Testis (tissue), 3 donors: ENCODE data around the gene PGBD1. TPM values are rescaled to one million over a fixed set of nuclear protein-coding genes. Genes with fewer than 3 reads are reported as not detected.

Experiments used
- DNase-seq: peaks from one replicate; pipeline ENCODE4 v3.0.0-alpha.2; 2019
- H3K27ac ChIP-seq, 2 donors: fragments of 200-600 bp; sonication (generic); one replicate each; pipeline ENCODE4 v1.5.1; 2019
- H3K27me3 ChIP-seq: fragments of 200-600 bp; sonication (generic); one replicate; pipeline ENCODE4 v1.5.1; 2019
- H3K36me3 ChIP-seq: fragments of 200-600 bp; sonication (generic); one replicate; pipeline ENCODE4 v1.5.1; 2017; ENCODE audit warnings: low read depth; ENCODE audit errors: missing control alignments
- H3K4me1 ChIP-seq: fragments of 200-600 bp; sonication (generic); one replicate; pipeline ENCODE4 v1.5.1; 2019
- H3K4me3 ChIP-seq, 2 donors: fragments of 200-600 bp; sonication (generic); one replicate each; pipeline ENCODE4 v1.5.1; 2017 to 2019
- H3K9me3 ChIP-seq: fragments of 200-600 bp; sonication (generic); one replicate; pipeline ENCODE4 v1.5.1; 2017
- POLR2A ChIP-seq: fragments of 450-650 bp; IDR thresholded peaks from one replicate; pipeline ENCODE4 v1.6.1; 2017; ENCODE audit warnings: antibody characterized with exemption, mild to moderate bottlenecking, moderate library complexity
- WGBS, 2 donors: methylation state at CpG; one replicate each; pipeline ENCODE4 v1.1.5; 2018; 5-methylcytosine and 5-hydroxymethylcytosine counted together
- intact Hi-C: fragments of 100-400 bp; cut with DNase I; formaldehyde crosslinking; loops from one replicate; pipeline ENCODE4 v1.15.1; 2023; ENCODE audit warnings: low total_unique reads
- polyA plus RNA-seq: library from polyadenylated mRNA; stranded (reverse); fragments of 350-450 nt; fragmentation: Illumina TruSeq; extraction: RNeasy Lipid Tissue Mini Kit (QIAGEN cat#74804); gene quantifications from one replicate; pipeline ENCODE4 v1.2.3, GENCODE V29; 2014; ENCODE audit warnings: low read depth, low replicate concordance; ENCODE audit not compliant: insufficient read depth
- small RNA-seq, 2 donors: library from RNA; depleted of rRNA; stranded (forward); fragments of <200 nt; gene quantifications; one replicate each; pipeline ENCODE3, GENCODE V24; 2016
- total RNA-seq, 2 donors: library from RNA; depleted of rRNA; stranded (reverse); fragments of >200 nt; gene quantifications; one replicate each; pipeline ENCODE4 v1.2.3, GENCODE V29; 2016
- TF ChIP-seq, protein P1 (sequence below), 3 experiments: fragments of 450-650 bp in 2 of 3; fragments of 200-600 bp in 1 of 3; sonication (generic) in 1 of 3; IDR thresholded peaks; one replicate each; pipeline ENCODE4 v1.5.1; 2016 to 2019; ENCODE audit warnings: antibody characterized with exemption in 3 of 3, mild to moderate bottlenecking in 2 of 3, moderate library complexity in 1 of 3

Gene PGBD1
- total and polyA plus RNA-seq, 3 donors from 2014 or later = 4.8 to 6.9 (median 6.1) TPM

DNA sequence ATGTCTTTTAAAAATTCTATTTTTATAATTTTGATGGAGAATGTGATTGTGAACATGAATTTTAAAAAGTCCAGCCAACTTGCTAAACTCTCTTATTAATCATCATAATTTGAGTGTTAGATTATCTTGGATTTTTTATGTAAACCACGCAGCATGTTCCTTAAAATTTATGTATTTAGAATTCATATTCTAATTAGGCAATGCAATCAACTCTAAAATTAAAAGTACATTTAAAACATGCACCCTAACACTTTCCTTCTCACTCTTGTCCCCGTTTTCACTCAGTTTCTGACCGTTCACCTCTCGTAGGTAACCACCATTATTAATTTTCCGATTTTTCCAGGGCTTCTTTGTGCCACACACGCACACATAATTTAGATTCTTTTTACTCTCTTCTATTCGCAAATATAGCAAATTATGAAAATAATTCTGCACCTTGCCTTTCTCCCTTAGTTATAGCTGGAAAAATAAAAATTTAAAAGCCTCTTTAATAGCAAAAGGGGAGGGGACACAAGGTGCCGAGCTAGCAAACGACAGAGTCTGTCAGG is 68.0 kb downstream of the PGBD1 start:
- no peak for DNase-seq
- 0 to 1% methylated on average over 9 of the region's 9 CpGs for WGBS, 2 donors
- H3K27me3 ChIP-seq = no peaks in the 10 kb centered on the region
- intact Hi-C loops = no loop called here
- peaks cover 15% of the 10 kb centered on the region for H3K4me1 ChIP-seq
- peak overlapping the region; percentile 65 to 78 for H3K4me3 ChIP-seq
- H3K36me3 ChIP-seq = no peaks in the 10 kb centered on the region
- H3K27ac ChIP-seq = peak overlapping the region; percentile 3 to 56
- TF ChIP-seq POLR2A = no peak
- TF ChIP-seq, protein P1, sequence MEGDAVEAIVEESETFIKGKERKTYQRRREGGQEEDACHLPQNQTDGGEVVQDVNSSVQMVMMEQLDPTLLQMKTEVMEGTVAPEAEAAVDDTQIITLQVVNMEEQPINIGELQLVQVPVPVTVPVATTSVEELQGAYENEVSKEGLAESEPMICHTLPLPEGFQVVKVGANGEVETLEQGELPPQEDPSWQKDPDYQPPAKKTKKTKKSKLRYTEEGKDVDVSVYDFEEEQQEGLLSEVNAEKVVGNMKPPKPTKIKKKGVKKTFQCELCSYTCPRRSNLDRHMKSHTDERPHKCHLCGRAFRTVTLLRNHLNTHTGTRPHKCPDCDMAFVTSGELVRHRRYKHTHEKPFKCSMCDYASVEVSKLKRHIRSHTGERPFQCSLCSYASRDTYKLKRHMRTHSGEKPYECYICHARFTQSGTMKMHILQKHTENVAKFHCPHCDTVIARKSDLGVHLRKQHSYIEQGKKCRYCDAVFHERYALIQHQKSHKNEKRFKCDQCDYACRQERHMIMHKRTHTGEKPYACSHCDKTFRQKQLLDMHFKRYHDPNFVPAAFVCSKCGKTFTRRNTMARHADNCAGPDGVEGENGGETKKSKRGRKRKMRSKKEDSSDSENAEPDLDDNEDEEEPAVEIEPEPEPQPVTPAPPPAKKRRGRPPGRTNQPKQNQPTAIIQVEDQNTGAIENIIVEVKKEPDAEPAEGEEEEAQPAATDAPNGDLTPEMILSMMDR (IDR thresholded peaks at IDR 0.05) = no peak
- no peaks in the 10 kb centered on the region for H3K9me3 ChIP-seq

GRCh38 chr6:28349892-28350737 is 68.7 kb downstream of the PGBD1 start, which contains the start of gene ZKSCAN3:
TSS of gene ZKSCAN3 (plus strand) at chr6:28349947. CDS start at chr6:28359587, 9,640 bp downstream.
- peak; percentile 94 for DNase-seq
- peak within 1 kb of the TSS; percentile 3 to 56 for H3K27ac ChIP-seq
- no peaks in the 10 kb centered on the region for H3K9me3 ChIP-seq
- peak within 1 kb of the TSS; percentile 65 to 78 for H3K4me3 ChIP-seq
- 1 to 4% methylated on average over 12 to 30 of the region's 30 CpGs for WGBS, 2 donors
- H3K27me3 ChIP-seq = no peaks in the 10 kb centered on the region
- TF ChIP-seq, protein P1 (IDR thresholded peaks at IDR 0.05) = no peak
- no peak for TF ChIP-seq POLR2A
- H3K36me3 ChIP-seq = no peaks in the 10 kb centered on the region
- peaks cover 15% of the 10 kb centered on the region for H3K4me1 ChIP-seq
- intact Hi-C loops = no loop called here

DNA sequence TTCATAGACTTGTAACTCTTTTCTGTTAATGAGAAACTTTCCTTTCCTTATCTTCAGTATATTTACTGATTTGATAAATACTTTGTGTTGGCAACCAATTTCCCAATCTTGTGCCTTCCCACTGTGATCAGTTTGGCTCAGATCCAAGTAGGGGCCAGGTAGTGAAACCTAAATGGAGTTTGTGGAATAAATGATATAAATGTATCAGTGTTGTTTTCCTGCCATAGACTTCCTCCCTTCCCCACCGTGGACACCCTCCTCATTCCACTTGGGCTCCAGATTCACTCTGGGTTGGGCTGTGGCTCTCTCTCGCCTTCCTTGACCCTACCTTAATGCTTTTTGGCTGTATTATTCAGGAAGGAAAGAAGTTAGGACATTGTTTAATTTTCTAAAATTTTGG is 69.7 kb downstream of the PGBD1 start:
- H3K27me3 ChIP-seq = no peaks in the 10 kb centered on the region
- no peaks in the 10 kb centered on the region for H3K36me3 ChIP-seq
- no peak overlapping the region for H3K27ac ChIP-seq
- no peak for DNase-seq
- TF ChIP-seq, protein P1 (IDR thresholded peaks at IDR 0.05) = no peak
- no peak for TF ChIP-seq POLR2A
- peaks cover 15% of the 10 kb centered on the region for H3K4me1 ChIP-seq
- H3K4me3 ChIP-seq = no peak overlapping the region
- intact Hi-C loops = no loop called here
- WGBS, 2 donors = 55 to 61% methylated on average over 2 of the region's 2 CpGs
- no peaks in the 10 kb centered on the region for H3K9me3 ChIP-seq

DNA sequence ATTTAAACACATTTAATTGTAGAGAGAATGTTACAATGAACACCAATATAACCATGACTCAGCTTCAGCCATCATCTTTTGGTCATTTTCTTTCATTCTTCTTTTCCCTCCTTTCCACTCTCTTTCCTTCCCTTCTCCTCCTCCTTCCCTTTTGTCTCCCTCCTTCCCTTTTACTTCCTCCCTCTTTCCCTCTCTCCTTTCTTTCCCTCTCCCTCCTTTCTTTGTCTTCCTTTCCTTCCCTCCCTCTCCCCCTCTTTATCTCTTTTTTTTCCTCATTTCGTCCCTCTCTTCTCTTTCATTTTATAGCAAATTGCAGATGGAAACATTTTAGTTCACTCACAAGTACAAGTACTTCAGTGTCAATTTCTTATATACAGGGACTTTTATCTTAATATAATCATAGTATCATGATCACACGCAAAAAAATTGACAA is 70.1 kb downstream of the PGBD1 start:
- no peak overlapping the region for H3K27ac ChIP-seq
- H3K4me1 ChIP-seq = peaks cover 18% of the 10 kb centered on the region

More for the DNA sequence above, 70.1 kb downstream of the PGBD1 start:
- intact Hi-C loops = no loop called here
- no peak overlapping the region for H3K4me3 ChIP-seq
- WGBS, 2 donors = 57 to 62% methylated on average over 2 of the region's 2 CpGs
- DNase-seq = no peak
- H3K36me3 ChIP-seq = no peaks in the 10 kb centered on the region
- no peaks in the 10 kb centered on the region for H3K9me3 ChIP-seq
- H3K27me3 ChIP-seq = no peaks in the 10 kb centered on the region
- no peak for TF ChIP-seq POLR2A
- TF ChIP-seq, protein P1 (IDR thresholded peaks at IDR 0.05) = no peak

Small RNA genes within 50 kb of the gene (small RNA-seq; reads per million reads assigned to genes)
- gene AL021997.1 = 0 reads per million in 2 donors
- 0 reads per million in 2 donors for gene AL021997.2

Other genes starting within 250 kb of the PGBD1 start
- 10 to 100 TPM in 1 of 2 donors, 1 to 10 TPM in 1; 9.2 to 17.9 TPM for gene ZNF165, start 201.0 kb upstream of the PGBD1 start, total RNA-seq
- 23.2 TPM for gene ZNF165, start 201.0 kb upstream of the PGBD1 start, polyA plus RNA-seq
- 1 to 10 TPM; 3.5 to 4.4 TPM for gene ZSCAN16, start 157.0 kb upstream of the PGBD1 start, total RNA-seq
- gene ZSCAN16, start 157.0 kb upstream of the PGBD1 start, polyA plus RNA-seq = 3.6 TPM
- gene ZKSCAN8, start 139.7 kb upstream of the PGBD1 start, total RNA-seq = 10 to 100 TPM; 34.1 to 36.4 TPM
- 20.9 TPM for gene ZKSCAN8, start 139.7 kb upstream of the PGBD1 start, polyA plus RNA-seq
- 10 to 100 TPM; 36.5 to 38.2 TPM for gene ZSCAN9, start 56.3 kb upstream of the PGBD1 start, total RNA-seq
- gene ZSCAN9, start 56.3 kb upstream of the PGBD1 start, polyA plus RNA-seq = 39.6 TPM
- gene ZKSCAN4, start 29.3 kb upstream of the PGBD1 start, total RNA-seq = 1 to 10 TPM; 7.2 to 8.8 TPM
- gene ZKSCAN4, start 29.3 kb upstream of the PGBD1 start, polyA plus RNA-seq = 23.2 TPM
- gene NKAPL, start 22.3 kb upstream of the PGBD1 start, total RNA-seq = 10 to 100 TPM; 19.1 to 30.1 TPM
- gene NKAPL, start 22.3 kb upstream of the PGBD1 start, polyA plus RNA-seq = 27.2 TPM
- gene ZSCAN26, start 14.4 kb upstream of the PGBD1 start, total RNA-seq = 10 to 100 TPM; 16.4 to 26.1 TPM
- 11.4 TPM for gene ZSCAN26, start 14.4 kb upstream of the PGBD1 start, polyA plus RNA-seq
- gene ZSCAN31, start 54.6 kb downstream of the PGBD1 start, total RNA-seq = 10 to 100 TPM; 21.4 to 29.0 TPM
- 51.3 TPM for gene ZSCAN31, start 54.6 kb downstream of the PGBD1 start, polyA plus RNA-seq
- gene ZKSCAN3, start 68.4 kb downstream of the PGBD1 start, total RNA-seq = 1 to 10 TPM; 8.1 to 8.3 TPM
- 5.4 TPM for gene ZKSCAN3, start 68.4 kb downstream of the PGBD1 start, polyA plus RNA-seq
- gene ZSCAN12, start 118.2 kb downstream of the PGBD1 start, total RNA-seq = 10 to 100 TPM; 12.2 to 12.3 TPM
- gene ZSCAN12, start 118.2 kb downstream of the PGBD1 start, polyA plus RNA-seq = 7.0 TPM
- gene ZSCAN23, start 161.9 kb downstream of the PGBD1 start, total RNA-seq = 1 to 10 TPM; 8.3 to 9.1 TPM
- gene ZSCAN23, start 161.9 kb downstream of the PGBD1 start, polyA plus RNA-seq = 2.4 TPM
- under 1 TPM; 0.19 to 0.87 TPM for gene GPX6, start 234.2 kb downstream of the PGBD1 start, total RNA-seq
- 0.54 TPM for gene GPX6, start 234.2 kb downstream of the PGBD1 start, polyA plus RNA-seq
- 1 to 10 TPM; 1.2 to 8.1 TPM for gene GPX5, start 244.3 kb downstream of the PGBD1 start, total RNA-seq
- 8.6 TPM for gene GPX5, start 244.3 kb downstream of the PGBD1 start, polyA plus RNA-seq